ENCODE results near the gene ZFX.

Gene ZFX

DNA sequence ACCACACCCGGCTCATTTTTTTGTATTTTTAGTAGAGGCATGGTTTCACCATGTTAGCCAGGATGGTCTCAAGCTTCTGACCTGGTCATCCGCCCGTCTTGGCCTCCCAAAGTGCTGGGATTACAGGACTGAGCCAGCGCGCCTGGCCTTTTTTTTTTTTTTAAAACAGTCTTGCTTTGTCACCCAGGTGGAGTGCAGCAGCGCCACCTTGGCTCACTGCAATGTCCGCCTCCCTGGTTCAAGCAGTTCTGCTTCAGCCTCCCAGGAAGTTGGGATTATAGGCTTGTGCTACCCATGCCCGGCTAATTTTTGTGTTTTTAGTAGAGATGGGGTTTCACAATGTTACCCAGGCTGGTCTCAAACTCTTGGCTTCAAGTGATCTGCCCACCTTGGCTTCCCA, 28.9 kb downstream of the ZFX start:
- TF ChIP-seq SIN3A (IDR thresholded peaks at IDR 0.05; ENCODE audit: borderline replicate concordance, insufficient read depth, low read length) = no peak
- no peak for TF ChIP-seq REST (IDR thresholded peaks at IDR 0.05; ENCODE audit: insufficient read depth in 1 of 2, low read depth in 2 of 2, low read length in 2 of 2)
- TF ChIP-seq POLR2AphosphoS5 (IDR thresholded peaks at IDR 0.05; ENCODE audit: low read depth, low read length) = no peak
- TF ChIP-seq TAF1 (IDR thresholded peaks at IDR 0.05; ENCODE audit: borderline replicate concordance, insufficient read depth, low read length) = no peak
- TF ChIP-seq FOXP2 (optimal IDR thresholded peaks at IDR 0.05; ENCODE audit: borderline replicate concordance, extremely low read depth, extremely low read length, insufficient read depth) = no peak

- no peak for TF ChIP-seq REST (IDR thresholded peaks at IDR 0.05; ENCODE audit: insufficient read depth in 1 of 2, low read depth in 2 of 2, low read length in 2 of 2)
- no peak for TF ChIP-seq SIN3A (IDR thresholded peaks at IDR 0.05; ENCODE audit: borderline replicate concordance, insufficient read depth, low read length)
- TF ChIP-seq FOXP2 (optimal IDR thresholded peaks at IDR 0.05; ENCODE audit: borderline replicate concordance, extremely low read depth, extremely low read length, insufficient read depth) = no peak
- no peak for TF ChIP-seq TAF1 (IDR thresholded peaks at IDR 0.05; ENCODE audit: borderline replicate concordance, insufficient read depth, low read length)
- no peak for TF ChIP-seq POLR2AphosphoS5 (IDR thresholded peaks at IDR 0.05; ENCODE audit: low read depth, low read length)
Observed at GRCh38 chrX:24184018-24184417, 34.5 kb downstream of the ZFX start.

GRCh38 chrX:24186483-24186882, 37.0 kb downstream of the ZFX start:
- no peak for TF ChIP-seq REST (IDR thresholded peaks at IDR 0.05; ENCODE audit: insufficient read depth in 1 of 2, low read depth in 2 of 2, low read length in 2 of 2)
- no peak for TF ChIP-seq TAF1 (IDR thresholded peaks at IDR 0.05; ENCODE audit: borderline replicate concordance, insufficient read depth, low read length)
- TF ChIP-seq SIN3A (IDR thresholded peaks at IDR 0.05; ENCODE audit: borderline replicate concordance, insufficient read depth, low read length) = no peak
- TF ChIP-seq POLR2AphosphoS5 (IDR thresholded peaks at IDR 0.05; ENCODE audit: low read depth, low read length) = no peak

DNA sequence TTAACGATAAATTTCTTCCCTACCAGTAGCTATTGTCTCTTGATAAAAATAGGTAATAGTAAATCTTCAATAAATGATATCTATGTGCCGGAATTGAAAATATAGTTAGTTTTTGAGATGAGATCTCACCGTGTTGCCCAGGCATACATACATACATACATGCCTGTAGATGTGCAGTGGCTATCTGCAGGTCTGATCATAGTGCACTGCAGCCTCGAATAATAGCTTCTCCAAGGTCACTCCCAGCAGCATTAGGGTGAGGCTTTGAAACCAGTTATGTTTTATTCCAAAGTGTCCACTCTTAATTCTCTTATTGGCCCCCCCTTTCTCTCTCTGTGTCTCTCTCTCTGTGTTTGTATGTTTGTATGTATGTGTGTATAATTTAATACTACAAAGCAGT, 37.5 kb downstream of the ZFX start:
- TF ChIP-seq REST (IDR thresholded peaks at IDR 0.05; ENCODE audit: insufficient read depth in 1 of 2, low read depth in 2 of 2, low read length in 2 of 2) = no peak
- no peak for TF ChIP-seq TAF1 (IDR thresholded peaks at IDR 0.05; ENCODE audit: borderline replicate concordance, insufficient read depth, low read length)
- TF ChIP-seq POLR2AphosphoS5 (IDR thresholded peaks at IDR 0.05; ENCODE audit: low read depth, low read length) = no peak
- TF ChIP-seq SIN3A (IDR thresholded peaks at IDR 0.05; ENCODE audit: borderline replicate concordance, insufficient read depth, low read length) = no peak
- TF ChIP-seq FOXP2 (optimal IDR thresholded peaks at IDR 0.05; ENCODE audit: borderline replicate concordance, extremely low read depth, extremely low read length, insufficient read depth) = no peak

- TF ChIP-seq SIN3A (IDR thresholded peaks at IDR 0.05; ENCODE audit: borderline replicate concordance, insufficient read depth, low read length) (no peak), TAF1 (IDR thresholded peaks at IDR 0.05; ENCODE audit: borderline replicate concordance, insufficient read depth, low read length) (no peak), FOXP2 (optimal IDR thresholded peaks at IDR 0.05; ENCODE audit: borderline replicate concordance, extremely low read depth, extremely low read length, insufficient read depth) (no peak), POLR2AphosphoS5 (IDR thresholded peaks at IDR 0.05; ENCODE audit: low read depth, low read length) (no peak), REST (IDR thresholded peaks at IDR 0.05; ENCODE audit: insufficient read depth in 1 of 2, low read depth in 2 of 2, low read length in 2 of 2) (no peak)
Observed at GRCh38 chrX:24189490-24189889, 40.0 kb downstream of the ZFX start.
